ENCODE results near the gene MYO7A. TPM values are rescaled to one million over a fixed set of nuclear protein-coding genes. Genes with fewer than 3 reads are reported as not detected.

The MYO7A gene
- total and polyA plus RNA-seq, 8 donors: 1.4 to 29.2 (median 3.3) TPM

DNA sequence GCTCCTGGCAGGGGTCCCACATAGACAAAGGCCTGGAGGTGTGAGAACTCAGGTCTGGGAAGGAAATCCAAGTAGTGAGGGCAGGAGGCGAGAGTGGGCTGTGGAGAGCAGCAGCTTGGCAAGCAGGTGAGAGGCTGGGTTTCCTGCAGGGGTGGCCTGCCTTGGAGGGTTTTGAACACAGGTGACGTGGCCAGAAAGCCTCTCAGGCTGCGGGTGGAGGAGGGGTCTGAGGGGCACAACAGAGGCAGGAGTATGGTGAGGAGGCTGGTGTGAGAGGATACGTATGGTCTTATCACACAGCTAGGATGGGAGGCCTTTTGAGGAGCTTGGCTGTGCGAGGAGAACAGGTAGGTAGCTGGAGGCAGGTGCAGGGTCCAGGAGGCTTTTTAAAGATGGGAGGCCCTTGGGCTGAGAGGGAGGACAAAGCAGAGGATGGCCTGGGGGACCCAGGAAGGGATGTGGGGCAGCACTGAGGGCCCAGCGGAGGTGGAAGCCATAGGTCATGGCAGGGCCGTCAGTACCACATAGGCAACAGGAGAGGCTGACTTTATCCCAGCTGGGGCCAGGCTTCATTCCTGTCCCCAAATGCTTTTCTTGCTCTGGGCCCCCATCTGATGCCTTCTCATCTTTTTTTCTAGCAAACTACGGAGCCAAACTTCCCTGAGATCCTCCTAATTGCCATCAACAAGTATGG lies 84.4 kb downstream of the MYO7A start:
- H3K27ac ChIP-seq: no peak overlapping the region
- no peaks in the 10 kb centered on the region for H3K4me1 ChIP-seq
- intact Hi-C loops (cut with DNase I; ENCODE audit: low total_unique reads): no loop called here
- no peak for TF ChIP-seq POLR2AphosphoS5 (IDR thresholded peaks at IDR 0.05)
- TF ChIP-seq, protein P1, sequence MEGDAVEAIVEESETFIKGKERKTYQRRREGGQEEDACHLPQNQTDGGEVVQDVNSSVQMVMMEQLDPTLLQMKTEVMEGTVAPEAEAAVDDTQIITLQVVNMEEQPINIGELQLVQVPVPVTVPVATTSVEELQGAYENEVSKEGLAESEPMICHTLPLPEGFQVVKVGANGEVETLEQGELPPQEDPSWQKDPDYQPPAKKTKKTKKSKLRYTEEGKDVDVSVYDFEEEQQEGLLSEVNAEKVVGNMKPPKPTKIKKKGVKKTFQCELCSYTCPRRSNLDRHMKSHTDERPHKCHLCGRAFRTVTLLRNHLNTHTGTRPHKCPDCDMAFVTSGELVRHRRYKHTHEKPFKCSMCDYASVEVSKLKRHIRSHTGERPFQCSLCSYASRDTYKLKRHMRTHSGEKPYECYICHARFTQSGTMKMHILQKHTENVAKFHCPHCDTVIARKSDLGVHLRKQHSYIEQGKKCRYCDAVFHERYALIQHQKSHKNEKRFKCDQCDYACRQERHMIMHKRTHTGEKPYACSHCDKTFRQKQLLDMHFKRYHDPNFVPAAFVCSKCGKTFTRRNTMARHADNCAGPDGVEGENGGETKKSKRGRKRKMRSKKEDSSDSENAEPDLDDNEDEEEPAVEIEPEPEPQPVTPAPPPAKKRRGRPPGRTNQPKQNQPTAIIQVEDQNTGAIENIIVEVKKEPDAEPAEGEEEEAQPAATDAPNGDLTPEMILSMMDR (IDR thresholded peaks at IDR 0.05): no peak
- no peak for TF ChIP-seq POLR2A (IDR thresholded peaks at IDR 0.05)
- no peak for TF ChIP-seq EP300 (IDR thresholded peaks at IDR 0.05)
- H3K9me3 ChIP-seq: no peaks in the 10 kb centered on the region
- H3K4me3 ChIP-seq: no peak overlapping the region
- no peak for DNase-seq
- 94 to 95% (median 94%) methylated on average over 8 of the region's 8 CpGs for WGBS, 5 donors
- peaks cover 0 to 13% (median 0%) of the 10 kb centered on the region in 4 donors for H3K36me3 ChIP-seq
- H3K27me3 ChIP-seq: no peaks in the 10 kb centered on the region

DNA sequence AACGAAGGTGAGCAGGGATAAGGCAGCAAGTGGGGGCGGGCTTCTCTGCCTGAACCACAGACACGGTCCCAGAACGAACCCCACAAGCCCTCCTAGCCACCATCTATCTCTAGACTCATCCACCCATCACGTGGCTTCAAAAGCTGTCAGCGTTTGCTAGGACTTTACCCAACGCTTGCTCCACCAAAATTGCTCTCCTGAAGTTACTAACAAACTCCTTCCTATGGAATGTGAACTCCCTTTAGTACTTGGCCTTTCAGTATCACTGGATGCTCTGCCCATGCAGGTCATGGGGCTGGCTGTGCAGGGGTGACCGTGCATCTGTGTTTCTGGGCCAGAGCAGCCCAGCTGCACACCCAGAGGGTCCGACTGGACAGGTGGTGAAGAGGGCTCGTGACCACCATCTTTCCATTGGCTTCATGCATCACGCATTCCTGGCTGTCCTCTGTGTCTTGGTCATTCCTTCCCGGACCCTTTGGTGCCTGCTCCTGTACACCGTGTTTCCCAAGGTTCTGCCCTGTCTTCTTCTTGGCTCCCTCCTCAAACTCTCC lies 85.1 kb downstream of the MYO7A start:
- Histone ChIP-seq H3K4me3 (no peak overlapping the region), H3K27me3 (no peaks in the 10 kb centered on the region), H3K27ac (no peak overlapping the region), H3K4me1 (no peaks in the 10 kb centered on the region), H3K36me3 (peaks cover 0 to 13% (median 0%) of the 10 kb centered on the region in 4 donors), H3K9me3 (no peaks in the 10 kb centered on the region)
- DNase-seq: no peak
- 87 to 96% (median 92%) methylated on average over 13 of the region's 13 CpGs for WGBS, 5 donors
- TF ChIP-seq EP300 (IDR thresholded peaks at IDR 0.05) (no peak), POLR2AphosphoS5 (IDR thresholded peaks at IDR 0.05) (no peak), POLR2A (IDR thresholded peaks at IDR 0.05) (no peak)
- TF ChIP-seq, protein P1 (IDR thresholded peaks at IDR 0.05): no peak
- intact Hi-C loops (cut with DNase I; ENCODE audit: low total_unique reads): no loop called here

DNA sequence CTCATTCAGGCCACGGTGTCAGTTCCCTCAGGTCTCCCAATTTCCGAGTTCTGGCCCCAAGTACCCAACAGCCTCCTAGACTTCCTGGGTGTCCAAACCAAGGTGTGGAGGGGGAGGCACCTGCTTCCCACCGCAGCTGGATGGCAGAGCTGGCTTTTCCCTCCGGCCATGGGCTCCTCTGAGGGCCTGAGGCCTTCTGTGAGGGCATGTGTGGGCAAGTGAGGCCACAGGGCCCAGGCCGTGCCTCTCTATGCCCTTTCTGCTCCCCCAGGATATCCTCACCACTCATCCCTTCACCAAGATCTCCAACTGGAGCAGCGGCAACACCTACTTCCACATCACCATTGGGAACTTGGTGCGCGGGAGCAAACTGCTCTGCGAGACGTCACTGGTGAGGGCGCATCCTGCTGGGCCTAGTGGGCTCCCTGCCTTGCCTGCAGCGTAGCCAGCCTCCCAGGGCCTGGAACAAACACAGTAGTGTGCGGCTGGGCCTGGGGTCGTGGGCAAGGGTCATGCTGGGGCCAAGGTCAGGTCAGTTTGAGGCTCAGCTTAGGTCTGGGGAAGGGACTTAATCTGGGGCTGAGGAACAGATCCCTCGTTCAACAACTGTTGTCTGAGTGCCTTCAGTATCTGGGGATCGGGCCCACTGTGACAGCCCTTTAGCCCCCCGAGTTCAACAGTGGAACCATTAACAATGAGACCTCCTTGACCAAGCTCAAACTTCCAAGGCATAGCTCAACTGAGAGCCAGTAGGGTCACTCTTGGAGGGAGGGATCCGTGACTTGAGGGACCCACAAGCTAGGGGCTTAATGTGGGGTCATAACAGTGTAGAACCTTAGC lies 85.8 kb downstream of the MYO7A start:
- Histone ChIP-seq H3K36me3 (peaks cover 0 to 13% (median 0%) of the 10 kb centered on the region in 4 donors), H3K4me3 (no peak overlapping the region), H3K9me3 (no peaks in the 10 kb centered on the region), H3K4me1 (no peaks in the 10 kb centered on the region), H3K27me3 (no peaks in the 10 kb centered on the region), H3K27ac (no peak overlapping the region)
- TF ChIP-seq, protein P1 (IDR thresholded peaks at IDR 0.05): no peak
- TF ChIP-seq EP300 (IDR thresholded peaks at IDR 0.05): no peak
- TF ChIP-seq POLR2AphosphoS5 (IDR thresholded peaks at IDR 0.05): no peak
- TF ChIP-seq POLR2A (IDR thresholded peaks at IDR 0.05): no peak
- DNase-seq: no peak
- 86 to 94% (median 89%) methylated on average over 13 to 18 of the region's 18 CpGs for WGBS, 5 donors
- intact Hi-C loops (cut with DNase I; ENCODE audit: low total_unique reads): no loop called here

DNA sequence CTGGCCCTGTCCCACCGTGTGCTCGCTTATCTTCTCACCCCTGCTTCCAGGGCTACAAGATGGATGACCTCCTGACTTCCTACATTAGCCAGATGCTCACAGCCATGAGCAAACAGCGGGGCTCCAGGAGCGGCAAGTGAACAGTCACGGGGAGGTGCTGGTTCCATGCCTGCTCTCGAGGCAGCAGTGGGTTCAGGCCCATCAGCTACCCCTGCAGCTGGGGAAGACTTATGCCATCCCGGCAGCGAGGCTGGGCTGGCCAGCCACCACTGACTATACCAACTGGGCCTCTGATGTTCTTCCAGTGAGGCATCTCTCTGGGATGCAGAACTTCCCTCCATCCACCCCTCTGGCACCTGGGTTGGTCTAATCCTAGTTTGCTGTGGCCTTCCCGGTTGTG lies 86.5 kb downstream of the MYO7A start:
- Histone ChIP-seq H3K4me3 (no peak overlapping the region), H3K27me3 (no peaks in the 10 kb centered on the region), H3K4me1 (no peaks in the 10 kb centered on the region), H3K27ac (no peak overlapping the region), H3K36me3 (peaks cover 0 to 13% (median 0%) of the 10 kb centered on the region in 4 donors), H3K9me3 (no peaks in the 10 kb centered on the region)
- WGBS, 5 donors: 80 to 92% (median 90%) methylated on average over 5 to 9 of the region's 9 CpGs
- TF ChIP-seq EP300 (IDR thresholded peaks at IDR 0.05) (no peak), POLR2A (IDR thresholded peaks at IDR 0.05) (no peak), POLR2AphosphoS5 (IDR thresholded peaks at IDR 0.05) (no peak)
- TF ChIP-seq, protein P1 (IDR thresholded peaks at IDR 0.05): no peak
- intact Hi-C loops (cut with DNase I; ENCODE audit: low total_unique reads): no loop called here
- no peak for DNase-seq
